ENCODE data around the gene SLITRK3.

SLITRK3 gene, protein sequence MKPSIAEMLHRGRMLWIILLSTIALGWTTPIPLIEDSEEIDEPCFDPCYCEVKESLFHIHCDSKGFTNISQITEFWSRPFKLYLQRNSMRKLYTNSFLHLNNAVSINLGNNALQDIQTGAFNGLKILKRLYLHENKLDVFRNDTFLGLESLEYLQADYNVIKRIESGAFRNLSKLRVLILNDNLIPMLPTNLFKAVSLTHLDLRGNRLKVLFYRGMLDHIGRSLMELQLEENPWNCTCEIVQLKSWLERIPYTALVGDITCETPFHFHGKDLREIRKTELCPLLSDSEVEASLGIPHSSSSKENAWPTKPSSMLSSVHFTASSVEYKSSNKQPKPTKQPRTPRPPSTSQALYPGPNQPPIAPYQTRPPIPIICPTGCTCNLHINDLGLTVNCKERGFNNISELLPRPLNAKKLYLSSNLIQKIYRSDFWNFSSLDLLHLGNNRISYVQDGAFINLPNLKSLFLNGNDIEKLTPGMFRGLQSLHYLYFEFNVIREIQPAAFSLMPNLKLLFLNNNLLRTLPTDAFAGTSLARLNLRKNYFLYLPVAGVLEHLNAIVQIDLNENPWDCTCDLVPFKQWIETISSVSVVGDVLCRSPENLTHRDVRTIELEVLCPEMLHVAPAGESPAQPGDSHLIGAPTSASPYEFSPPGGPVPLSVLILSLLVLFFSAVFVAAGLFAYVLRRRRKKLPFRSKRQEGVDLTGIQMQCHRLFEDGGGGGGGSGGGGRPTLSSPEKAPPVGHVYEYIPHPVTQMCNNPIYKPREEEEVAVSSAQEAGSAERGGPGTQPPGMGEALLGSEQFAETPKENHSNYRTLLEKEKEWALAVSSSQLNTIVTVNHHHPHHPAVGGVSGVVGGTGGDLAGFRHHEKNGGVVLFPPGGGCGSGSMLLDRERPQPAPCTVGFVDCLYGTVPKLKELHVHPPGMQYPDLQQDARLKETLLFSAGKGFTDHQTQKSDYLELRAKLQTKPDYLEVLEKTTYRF

DNA sequence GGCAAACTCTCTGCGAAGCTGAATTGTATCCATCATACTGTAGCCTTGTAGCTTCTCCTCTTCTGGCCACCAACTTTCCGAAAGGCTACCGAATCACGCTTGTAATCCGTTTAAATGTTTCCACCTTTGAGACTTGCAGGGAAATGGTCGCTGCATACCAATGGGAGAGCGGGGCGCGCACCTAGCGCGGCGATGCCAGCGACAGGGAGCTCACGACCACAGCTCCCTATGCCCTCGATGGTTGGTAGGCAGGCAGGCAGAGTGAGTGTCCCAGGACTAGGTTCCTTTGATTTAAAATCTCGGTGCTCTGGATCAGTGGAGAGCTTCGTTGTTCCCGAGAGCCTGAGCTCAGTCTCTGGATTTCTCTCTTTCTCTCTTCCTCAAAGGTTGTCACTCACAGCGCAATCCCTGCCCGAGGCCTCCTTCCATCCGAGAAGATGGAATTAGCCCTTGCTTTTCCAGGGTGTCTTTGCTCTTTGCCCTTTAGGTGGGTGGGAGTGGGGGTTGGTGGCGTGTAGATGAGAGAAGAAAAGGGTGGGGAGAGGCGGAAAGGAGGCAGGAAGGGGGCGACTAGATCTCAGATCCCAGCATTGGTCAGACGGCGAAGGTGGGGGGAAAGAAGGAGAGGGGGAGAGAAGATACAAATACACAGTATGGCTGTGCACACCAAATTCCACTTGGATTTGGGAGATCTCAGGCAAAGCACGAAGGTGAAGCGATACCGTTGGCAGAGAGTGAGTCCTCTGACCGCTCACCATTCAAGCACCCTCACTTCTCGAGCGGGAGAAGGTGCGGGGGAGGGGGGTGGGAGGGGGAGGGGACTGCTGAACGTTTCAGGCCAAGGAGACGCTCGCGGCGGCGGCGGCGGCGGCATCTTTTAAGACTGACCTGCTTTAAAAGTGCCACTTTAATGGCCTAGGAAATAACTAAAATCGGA, at the start of gene SLITRK3:
TSS of gene SLITRK3 (minus strand) at position 745 of the 937 bp plus-strand sequence. CDS start 5,554 bp downstream, outside the sequence.
- intact Hi-C loops (cut with DNase I) = no loop called here
- peak in 6 of 10 donors; percentile 29 to 87 (median 55) for DNase-seq

- intact Hi-C loops (cut with DNase I) = no loop called here
- DNase-seq = no peak
Observed at GRCh38 chr3:165243597-165243996, 47.4 kb upstream of the SLITRK3 start.

DNA sequence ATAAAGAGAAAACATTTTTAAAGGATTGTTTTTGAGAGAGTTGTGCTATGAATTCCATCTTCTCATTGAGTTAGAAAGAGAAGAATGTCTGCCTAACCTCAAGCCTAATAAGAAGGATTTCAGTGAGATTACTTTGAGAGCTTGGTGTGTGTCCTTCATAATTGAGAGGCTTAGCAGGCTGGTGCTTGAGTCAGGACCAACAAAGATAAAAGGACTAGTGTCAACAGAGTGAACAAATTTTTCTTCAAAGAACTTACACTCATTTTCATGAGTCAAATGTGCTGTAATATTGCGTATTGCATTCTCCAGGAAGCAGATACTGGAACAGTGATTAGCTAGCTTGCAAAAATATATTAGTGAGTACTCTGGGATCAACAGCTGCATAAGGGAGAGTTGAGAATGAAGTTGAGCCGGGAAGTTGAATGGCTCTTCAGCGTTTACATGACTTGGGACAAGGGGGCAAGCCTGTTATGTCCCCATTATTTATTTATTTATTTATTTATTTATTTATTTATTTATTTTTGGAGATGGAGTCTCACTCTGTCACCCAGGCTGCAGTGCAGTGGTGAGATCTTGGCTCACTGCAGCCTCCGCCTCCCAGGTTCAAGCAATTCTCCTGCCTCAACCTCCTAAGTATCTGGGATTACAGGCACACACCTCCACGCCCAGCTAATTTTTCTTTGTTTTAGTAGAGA, 37.5 kb upstream of the SLITRK3 start:
- DNase-seq = no peak
- intact Hi-C loops (cut with DNase I) = no loop called here

GRCh38 chr3:165225604-165226003, 29.4 kb upstream of the SLITRK3 start:
- intact Hi-C loops (cut with DNase I) = no loop called here
- DNase-seq = no peak

DNA sequence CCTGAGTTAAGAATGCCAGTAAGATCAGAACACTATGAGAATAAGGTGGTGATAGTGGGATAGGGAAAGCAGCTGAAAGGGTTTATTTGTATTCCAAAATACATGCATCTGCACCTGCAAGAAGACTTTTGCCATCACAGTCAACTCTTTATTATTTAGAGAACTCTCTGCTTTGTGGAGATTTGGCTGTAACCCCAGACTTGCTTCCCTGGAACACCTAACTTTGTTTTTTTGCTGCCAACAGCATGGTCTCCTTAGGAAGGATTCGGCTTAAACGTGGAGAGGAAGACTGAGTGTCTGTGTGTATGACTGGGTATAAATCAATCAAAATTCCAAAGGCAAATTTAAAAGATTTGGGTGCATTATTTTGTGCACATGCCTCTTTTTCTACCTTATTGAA, 21.6 kb upstream of the SLITRK3 start:
- DNase-seq = no peak
- intact Hi-C loops (cut with DNase I) = no loop called here

DNA sequence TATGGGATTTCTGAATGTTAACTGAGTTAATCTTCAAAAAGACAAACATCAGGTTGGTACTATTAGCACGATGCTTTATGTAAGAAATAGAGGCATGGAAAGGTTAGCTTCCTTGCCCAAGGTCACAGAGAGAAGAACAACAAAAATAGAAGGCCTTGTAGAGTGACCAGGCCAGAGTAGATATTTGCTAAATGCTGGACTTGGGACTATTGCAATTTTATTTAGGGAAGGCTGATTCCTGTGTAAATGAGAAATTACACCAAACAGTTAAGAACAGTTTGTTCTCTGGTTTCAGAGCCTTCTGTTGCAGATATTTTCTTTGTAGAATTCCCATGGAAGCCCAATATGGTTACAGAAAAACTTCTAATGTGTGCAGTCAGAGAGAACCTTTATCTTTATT, 16.4 kb upstream of the SLITRK3 start:
- no peak for DNase-seq
- intact Hi-C loops (cut with DNase I) = no loop called here

- peak in 1 of 10 donors; percentile 53 for DNase-seq
- intact Hi-C loops (cut with DNase I) = no loop called here
Observed at GRCh38 chr3:165211721-165212120, 15.5 kb upstream of the SLITRK3 start.

- peak in 1 of 10 donors; percentile 54 for DNase-seq
- intact Hi-C loops (cut with DNase I) = no loop called here
Observed at GRCh38 chr3:165210727-165211126, 14.5 kb upstream of the SLITRK3 start.

DNA sequence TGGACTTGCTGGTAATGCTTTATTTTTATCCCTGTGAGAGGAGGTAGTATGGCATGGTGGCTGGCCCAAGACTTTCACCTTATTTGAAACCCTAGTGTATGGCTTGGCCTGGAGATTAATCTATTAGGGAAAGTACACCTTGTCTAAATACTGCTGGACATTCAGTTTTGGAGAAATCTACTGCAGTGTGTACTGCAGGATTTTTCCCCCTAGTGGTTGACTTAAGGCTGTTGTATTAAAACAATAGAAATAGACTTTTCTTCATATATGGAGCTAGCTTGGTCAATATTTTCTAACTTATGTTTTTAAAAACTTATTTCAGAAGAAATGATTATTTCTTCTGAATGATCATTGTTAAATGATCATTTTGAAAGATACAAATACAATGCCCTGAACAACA, 13.9 kb upstream of the SLITRK3 start:
- DNase-seq = peak in 1 of 10 donors; percentile 13
- intact Hi-C loops (cut with DNase I) = no loop called here

DNA sequence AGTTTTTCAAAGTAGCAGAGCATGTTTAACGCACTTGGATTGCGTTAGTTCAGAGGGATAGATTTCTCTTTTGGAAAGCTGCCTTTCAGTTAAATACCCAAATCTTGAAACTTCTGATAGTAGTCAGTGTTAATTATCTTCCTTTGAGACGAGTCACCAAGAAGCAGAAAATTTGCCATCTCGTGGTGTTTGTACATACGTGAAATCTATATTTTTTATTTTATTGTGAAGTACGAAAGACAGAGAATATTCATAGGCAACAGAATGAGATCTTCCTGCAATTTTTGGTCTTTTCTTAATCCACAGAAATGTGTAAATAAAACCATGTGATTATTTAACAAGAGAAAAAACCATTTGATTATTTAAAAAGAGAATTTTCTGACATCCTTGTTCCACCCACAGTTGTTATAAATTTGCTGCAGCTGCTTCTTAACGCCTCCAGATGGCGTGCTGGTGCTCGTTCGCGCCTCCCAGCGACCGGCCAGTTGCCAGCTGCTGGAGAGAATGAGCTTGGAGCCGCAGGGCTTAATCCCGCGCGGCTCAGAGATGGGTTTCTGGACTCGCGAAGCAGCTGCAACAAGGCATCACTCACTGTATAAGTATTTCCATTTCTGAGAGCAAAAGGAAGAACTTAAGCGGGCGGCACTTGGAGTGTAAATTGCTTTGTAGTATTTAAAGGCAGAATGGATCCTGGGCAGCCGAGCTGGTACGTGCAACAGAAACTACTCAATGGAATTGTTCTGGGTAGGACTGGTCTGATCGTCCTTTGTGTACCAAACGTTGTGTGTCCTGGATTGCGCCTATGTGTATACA, 10.5 kb upstream of the SLITRK3 start:
- intact Hi-C loops (cut with DNase I) = loop anchor here (5.0 to 10.0 kb wide), 2 partner anchors 1826 to 1948 kb away; no protein-coding TSS in a partner anchor
- peak; percentile 65 to 97 (median 82) for DNase-seq

- intact Hi-C loops (cut with DNase I) = loop anchor here (10.0 kb wide), 1 partner anchor 1950 kb away; no protein-coding TSS in a partner anchor
- DNase-seq = no peak
Observed at GRCh38 chr3:165204445-165204844, 8.3 kb upstream of the SLITRK3 start.

DNA sequence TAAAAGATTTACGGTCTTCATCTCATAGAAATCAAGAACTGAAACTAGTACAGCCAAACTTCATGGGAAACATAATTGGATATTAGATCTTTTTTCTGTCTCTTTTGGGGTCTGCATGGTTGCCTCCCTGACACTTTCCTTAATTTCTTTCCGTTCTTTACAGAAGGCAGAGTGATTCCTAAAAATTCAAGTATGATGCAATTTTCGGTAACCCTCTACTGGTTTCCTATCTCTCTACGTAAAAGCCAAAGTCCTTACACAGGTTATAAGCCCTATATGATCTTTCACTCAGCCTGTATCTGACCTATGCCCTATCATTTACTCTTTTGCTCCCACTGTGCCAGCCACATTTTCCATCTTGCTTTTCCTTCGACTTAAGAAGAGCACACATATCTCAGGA, 6.8 kb upstream of the SLITRK3 start:
- DNase-seq = no peak
- intact Hi-C loops (cut with DNase I) = loop anchor here (10.0 kb wide), 1 partner anchor 1952 kb away; no protein-coding TSS in a partner anchor

GRCh38 chr3:165201964-165202363, 5.8 kb upstream of the SLITRK3 start:
- DNase-seq = no peak
- intact Hi-C loops (cut with DNase I) = loop anchor here (10.0 kb wide), 1 partner anchor 1953 kb away; no protein-coding TSS in a partner anchor

DNA sequence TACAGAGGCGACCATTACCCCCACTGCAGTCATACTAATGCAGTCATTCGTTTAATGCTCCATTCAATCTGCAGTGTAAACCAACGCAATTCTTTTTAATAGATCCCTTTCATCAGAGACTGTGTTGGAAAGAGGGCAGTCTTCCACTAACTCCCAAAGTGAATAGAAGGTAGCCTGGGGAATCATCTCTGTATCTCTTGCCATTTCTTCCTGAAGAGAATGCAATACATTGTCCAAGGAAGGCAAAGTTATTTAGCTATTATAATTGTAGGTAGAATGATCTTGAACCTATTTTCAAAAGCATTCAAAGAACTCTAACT, 1.3 kb upstream of the SLITRK3 start:
- DNase-seq = no peak
- intact Hi-C loops (cut with DNase I) = no loop called here

DNA sequence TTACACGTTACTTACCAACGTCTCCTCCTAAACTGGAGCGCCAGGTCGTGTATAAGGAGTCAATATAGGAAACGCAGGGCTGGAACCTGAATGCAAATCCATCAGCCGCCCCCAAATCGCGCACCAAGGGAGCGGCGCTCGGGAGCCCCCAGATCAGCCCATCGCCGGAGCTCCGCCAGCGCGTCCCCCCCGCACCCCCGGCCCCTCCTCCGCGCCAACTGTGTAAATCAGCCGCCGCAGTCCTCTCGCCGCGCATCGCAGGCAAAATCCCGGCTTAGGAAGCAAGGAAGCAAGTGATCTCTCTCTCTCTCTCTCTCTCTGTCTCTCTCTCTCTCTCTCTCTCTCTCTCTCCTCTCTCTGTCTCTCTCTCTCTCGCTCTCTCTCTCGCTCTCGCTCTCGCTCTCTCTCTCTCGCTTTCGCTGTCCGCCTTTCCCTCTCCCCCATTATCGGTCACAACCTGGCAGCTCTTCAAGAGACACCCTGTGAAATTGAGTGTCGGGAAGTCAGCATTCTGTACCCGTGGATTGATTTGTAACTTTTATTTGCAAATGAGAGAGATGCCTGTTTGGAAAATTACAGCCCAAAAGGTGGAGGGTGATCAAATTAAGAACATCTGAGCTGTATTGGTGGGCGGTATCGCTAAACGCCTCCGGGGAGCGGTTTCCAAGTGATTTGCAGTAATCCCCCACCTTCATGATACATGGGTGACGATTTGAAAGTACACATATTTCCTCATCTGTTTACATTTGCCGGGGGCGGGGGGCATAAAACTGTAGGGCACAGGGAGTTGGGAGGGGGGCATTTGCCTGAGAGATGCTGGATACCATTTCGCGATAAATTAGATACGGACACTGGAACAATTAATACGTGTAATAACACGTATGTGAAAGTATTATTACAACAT, 645 bp upstream of the SLITRK3 start:
- DNase-seq = peak in 8 of 10 donors; percentile 41 to 92 (median 58)
- intact Hi-C loops (cut with DNase I) = no loop called here

DNA sequence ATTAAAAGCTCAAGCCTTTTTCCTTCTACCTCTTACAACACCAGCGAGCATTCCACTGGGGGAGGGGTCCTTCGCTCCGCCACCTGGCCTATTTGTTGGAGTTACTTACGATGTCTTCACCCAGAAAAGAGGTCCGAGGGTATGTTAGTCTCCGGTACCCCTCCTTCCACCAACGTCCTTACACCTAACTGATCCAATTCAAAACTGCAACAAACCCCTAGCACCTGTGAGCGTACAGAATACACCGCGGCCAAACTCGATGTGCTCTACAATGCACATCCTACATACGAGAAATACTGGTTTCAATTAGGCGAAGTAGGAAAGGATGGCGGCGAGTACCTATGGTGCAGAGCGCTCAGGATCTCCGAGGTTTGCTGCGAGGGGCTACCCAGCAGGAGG, 944 bp downstream of the SLITRK3 start:
- peak in 5 of 10 donors; percentile 14 to 75 (median 65) for DNase-seq
- intact Hi-C loops (cut with DNase I) = no loop called here

DNA sequence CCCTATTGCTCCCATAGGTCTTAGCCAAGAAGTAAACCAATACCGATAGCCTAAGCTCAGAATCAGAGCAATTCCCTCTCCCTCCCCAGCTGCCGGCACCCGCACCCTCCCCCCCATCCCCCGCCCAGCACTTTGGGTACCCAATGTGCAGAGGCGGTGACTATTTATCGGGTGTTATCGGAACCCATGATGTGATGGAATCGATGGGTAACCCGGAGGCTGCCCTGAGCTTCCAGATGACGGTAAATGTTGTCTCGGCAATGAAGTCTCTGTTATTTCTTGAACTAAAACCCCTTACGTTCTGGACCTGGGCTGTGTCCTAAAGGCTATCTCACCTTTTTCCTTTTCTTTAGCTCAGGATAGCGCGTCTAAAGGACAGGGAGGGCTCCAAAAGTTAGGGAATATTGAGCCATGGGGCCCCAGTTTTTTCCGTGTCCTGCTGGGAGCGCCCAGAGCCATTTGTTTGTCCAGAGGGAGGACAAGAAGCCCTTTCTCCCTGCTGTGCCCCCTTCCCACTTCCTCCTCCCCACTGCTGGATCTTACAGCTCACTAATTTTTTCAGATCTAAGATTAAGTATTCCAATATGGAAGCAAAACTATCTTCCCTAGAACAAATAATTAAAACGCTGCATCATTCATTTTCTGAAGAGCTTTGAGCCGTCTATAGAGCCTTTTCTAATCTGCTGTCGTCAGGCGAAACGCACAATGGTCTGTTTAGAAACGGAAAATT, 1.5 kb downstream of the SLITRK3 start:
- intact Hi-C loops (cut with DNase I) = no loop called here
- DNase-seq = peak in 5 of 10 donors; percentile 18 to 67 (median 49)
